HEK293T (cell line): ENCODE measurements around the gene SLC17A9.

Source experiments
- ARNT ChIP-seq: fragments of 450-650 bp; IDR thresholded peaks from 2 replicates; pipeline ENCODE4 v1.6.1; 2017; ENCODE audit warnings: mild to moderate bottlenecking
- FOXA1 ChIP-seq: fragments of 450-650 bp; IDR thresholded peaks from 2 replicates; pipeline ENCODE4 v1.6.1; 2016; ENCODE audit warnings: mild to moderate bottlenecking
- FOXK2 ChIP-seq: fragments of 450-650 bp; IDR thresholded peaks from 2 replicates; pipeline ENCODE4 v1.6.1; 2016; ENCODE audit warnings: mild to moderate bottlenecking
- FOXM1 ChIP-seq: fragments of 450-650 bp; IDR thresholded peaks from 2 replicates; pipeline ENCODE4 v1.6.1; 2017; ENCODE audit warnings: mild to moderate bottlenecking, borderline replicate concordance
- HDGF ChIP-seq: fragments of 450-650 bp; IDR thresholded peaks from 2 replicates; pipeline ENCODE4 v1.6.1; 2017; ENCODE audit warnings: antibody characterized with exemption, borderline replicate concordance
- LEF1 ChIP-seq: fragments of 450-650 bp; IDR thresholded peaks from 2 replicates; pipeline ENCODE4 v1.6.1; 2017; ENCODE audit warnings: mild to moderate bottlenecking, borderline replicate concordance
- SP1 ChIP-seq: fragments of 450-650 bp; IDR thresholded peaks from 2 replicates; pipeline ENCODE4 v1.6.1; 2017
- SUZ12 ChIP-seq: fragments of 450-650 bp; IDR thresholded peaks from 2 replicates; pipeline ENCODE4 v1.6.1; 2016; ENCODE audit warnings: mild to moderate bottlenecking
- TARDBP ChIP-seq: fragments of 450-650 bp; IDR thresholded peaks from 2 replicates; pipeline ENCODE4 v1.6.1; 2016

GRCh38 chr20:62952373-62952967 lies at the start of gene SLC17A9:
- no peak for TF ChIP-seq SP1
- no peak for TF ChIP-seq SUZ12
- TF ChIP-seq FOXM1, result no peak
- no peak for TF ChIP-seq TARDBP
- no peak for TF ChIP-seq HDGF
- TF ChIP-seq FOXA1, result no peak
- TF ChIP-seq FOXK2, result no peak
- TF ChIP-seq LEF1, result no peak
- no peak for TF ChIP-seq ARNT
